HG02973 (cell line): Measurements from ENCODE around the gene ALDH18A1.

Experiments used
- ATAC-seq: cut with Tn5 transposase; IDR thresholded peaks from one replicate; pipeline ENCODE4 v1.9.1; 2021; ENCODE audit warnings: moderate library complexity; ENCODE audit not compliant: unreplicated experiment

Gene ALDH18A1

DNA sequence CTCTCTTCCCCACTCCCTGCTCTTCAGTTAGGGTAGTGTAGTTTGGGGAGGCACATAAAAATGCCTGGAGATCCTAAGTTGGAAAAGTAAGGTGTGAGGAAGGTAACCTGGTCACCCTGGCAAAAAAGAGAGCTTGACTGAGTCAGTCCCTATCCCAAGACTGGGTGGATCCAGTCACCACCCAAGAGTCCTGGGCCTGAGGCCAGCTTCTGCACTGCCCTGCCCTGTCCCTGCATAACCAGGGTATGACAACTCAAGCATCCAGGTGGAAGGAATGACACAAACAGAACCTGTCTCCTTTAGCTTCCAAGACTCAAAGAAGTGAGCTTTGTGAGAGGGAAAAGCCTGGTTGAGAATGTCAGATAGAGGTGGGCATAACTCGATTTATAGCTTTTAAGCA, 68.5 kb downstream of the ALDH18A1 start:
- ATAC-seq: no peak

DNA sequence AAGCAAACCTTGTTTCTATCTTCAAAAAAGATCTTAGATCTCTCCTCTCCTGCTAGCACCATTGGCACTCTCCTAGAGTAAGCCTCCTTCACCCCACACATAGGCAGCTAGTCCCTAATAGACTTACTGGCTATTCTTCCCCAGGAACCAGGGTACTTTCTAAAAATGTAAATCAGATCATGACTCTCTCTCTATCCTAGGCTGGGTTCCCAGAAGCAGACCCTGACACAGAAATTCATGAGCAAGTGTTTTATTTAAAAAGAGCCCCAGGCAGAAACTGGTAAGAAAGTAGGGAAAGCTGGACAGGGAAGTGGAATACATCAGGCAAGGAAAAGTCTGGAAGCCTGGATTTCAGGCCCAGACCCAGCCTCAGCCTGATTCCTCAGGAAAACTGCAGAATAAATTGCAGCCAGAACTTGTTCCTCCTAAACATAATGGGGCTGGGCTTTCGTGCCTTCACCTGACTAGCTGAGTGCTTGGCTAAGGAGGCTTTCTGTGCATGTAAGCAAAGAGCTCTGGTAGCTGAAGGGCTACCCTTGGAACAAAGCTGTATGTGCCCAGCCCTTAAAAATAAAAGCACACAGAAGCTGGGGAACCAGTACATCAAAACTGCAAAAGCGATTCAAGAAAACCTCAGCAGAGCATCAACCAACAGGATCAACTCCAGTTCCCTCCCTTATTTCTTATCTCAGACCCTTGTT, 76.5 kb downstream of the ALDH18A1 start:
- ATAC-seq: no peak

DNA sequence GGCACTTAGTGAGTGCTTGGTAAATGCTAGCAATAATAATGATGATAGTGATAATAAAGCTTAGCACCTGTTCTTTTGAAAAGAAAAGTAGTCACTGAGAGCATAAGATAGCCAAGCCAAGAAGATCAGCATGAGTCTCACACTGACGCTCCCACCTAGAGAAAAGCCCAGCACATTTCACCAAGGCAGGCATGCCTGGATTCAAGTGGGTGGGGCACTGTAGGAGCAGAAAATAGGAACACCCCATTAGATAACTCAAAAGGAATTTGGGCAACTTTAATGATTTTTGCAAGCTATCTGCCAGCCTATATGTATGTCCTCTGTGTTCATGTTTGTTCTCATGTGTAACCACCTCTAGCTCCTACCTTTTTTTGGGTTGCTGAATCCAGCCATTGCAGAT, 77.2 kb downstream of the ALDH18A1 start:
- no peak for ATAC-seq

DNA sequence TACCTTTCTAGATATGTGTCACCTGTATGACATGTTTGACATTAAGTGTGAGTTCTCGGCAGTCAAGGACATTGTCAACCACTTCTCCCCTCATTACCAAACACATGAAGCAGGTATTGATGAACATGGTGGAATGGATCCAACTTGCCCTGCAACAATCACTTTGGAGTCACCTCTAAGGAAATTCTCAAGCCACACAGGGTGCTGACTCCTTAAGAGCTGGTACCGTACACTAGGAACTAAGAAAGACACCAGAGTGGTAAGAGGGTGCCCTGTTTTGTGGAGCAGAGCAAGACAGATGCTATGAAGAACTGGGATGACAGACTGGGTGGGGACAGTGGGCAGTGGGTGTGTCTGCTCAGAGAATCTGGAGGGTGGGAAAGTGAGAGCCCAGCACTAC, 77.9 kb downstream of the ALDH18A1 start:
- no peak for ATAC-seq

DNA sequence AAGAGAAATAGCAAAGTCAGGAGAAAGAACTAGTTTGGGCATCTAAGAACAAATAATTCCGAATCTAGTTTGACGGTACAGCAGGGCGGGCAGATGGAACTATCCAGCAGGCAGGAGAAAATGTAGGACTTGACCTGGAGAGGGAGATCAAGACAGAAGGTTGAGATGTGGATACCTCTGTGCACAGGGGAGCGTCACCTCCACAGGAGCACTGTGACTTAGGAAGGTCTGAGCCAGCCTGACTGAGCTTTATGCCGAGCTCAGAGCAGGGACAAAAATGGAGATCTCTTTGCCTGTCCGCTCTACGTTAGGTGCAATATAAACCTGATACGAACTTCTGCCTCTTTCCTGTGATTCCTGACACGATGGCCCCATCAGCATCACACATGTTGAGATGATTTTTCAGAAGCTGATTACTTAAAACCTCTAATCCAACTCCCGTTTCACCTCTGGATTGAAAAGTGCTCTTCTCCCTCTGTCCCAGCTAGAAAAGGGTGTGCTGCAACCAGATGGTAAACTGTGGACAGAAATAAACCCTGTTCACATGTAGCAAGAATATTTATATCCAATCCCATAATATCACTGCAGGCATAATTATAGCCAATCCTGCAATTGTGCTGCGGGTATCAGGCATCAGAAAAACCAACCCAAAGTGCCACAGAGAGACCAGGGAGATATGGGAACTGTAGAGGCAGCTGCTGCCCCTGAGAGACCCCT, 81.7 kb downstream of the ALDH18A1 start:
- ATAC-seq: no peak

DNA sequence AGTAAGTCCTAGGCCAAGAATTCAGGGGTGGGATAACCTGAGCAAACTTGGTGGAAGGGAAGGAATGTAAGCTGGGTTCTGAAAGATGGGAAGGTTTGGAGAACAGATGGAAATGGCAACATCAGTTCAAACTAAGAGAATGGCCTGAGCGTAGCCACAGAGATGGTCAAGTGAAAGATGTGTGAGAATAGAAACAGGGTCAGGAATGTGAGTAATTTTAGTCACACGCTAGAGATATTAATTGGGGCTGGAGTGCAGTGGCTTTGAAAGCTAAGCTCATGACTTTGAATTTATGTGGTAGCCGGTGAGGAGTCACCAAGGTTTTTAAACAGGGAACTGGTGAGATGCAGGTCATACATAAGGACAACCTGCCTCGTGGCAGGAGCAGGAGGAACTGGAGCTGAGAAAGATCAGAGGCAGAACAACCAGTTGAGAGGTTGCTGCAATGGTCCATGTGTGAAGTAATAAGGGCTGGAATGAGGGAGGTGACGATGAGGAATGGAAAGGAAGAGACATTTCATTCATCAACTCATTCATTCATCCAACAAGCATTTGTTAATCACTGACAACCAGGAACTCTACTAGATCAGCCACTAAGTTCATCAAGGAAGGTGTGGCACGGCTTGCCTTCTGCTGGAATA, 82.4 kb downstream of the ALDH18A1 start:
- no peak for ATAC-seq

DNA sequence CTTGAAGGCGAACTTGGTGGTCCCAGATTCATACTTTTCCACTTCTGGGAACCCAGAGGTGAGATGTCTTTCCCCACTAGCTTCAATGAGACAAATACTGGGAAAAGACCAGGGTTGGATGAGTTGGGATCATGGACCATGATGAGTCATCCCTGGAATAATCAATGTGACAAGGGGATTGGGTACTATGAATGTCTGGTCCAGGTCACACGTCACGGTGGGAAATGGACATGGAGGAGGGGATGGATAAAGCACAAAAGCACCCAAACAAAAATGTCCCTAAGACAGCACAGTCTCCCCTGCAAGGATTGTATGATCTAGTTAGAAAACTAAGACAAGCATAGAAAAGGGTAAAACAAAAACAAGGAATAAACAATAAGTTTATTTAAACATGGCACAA, 83.0 kb downstream of the ALDH18A1 start:
- ATAC-seq: no peak

DNA sequence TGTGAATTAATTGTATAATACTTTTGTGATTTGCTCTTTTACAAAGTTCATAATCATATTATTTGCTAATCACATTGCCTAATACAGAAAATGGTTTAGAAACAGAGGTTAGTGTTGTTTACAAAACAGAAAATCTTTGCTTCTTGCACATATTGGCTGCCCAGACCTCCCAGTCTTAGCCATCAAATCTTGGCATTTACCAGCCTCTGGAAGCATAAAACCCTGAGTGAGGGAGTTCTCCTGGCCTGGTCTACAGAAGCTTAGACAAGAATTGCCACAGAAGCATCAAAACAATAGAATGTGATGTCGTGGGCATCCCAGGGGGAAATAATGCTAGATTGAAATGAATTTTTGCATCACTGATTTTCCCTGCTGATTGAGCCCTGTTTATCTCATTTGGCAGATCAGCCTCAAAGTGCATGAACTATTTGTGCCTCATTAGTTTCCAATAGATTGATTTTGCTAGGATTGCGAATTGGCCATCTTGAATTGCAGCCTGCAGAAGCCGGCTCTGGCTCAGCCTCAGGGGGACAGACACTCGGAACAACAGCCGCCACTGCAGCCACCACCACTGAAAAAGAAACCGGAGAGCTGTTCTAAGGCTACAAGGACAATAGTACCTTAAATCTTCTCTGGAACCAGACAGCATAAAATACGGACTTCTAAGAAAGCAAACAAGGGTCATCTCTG, 84.2 kb downstream of the ALDH18A1 start:
- ATAC-seq: no peak

DNA sequence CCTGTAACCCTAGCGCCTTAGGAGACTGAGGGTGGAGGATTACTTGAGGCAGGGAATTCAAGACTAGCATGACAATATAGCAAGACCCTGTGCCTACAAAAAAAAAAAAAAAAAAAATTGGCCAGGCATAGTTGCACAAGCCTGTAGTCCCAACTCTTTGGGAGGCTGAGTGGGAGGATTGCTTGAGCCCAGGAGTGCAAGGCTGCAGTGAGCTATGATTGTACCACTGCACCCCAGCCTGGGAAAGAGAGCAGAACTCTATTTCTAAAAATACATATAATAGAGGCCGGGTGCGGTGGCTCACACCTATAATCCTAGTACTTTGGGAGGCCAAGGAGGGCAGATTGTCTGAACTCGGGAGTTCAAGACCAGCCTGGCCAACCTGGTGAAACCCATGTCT, 85.1 kb downstream of the ALDH18A1 start:
- no peak for ATAC-seq

DNA sequence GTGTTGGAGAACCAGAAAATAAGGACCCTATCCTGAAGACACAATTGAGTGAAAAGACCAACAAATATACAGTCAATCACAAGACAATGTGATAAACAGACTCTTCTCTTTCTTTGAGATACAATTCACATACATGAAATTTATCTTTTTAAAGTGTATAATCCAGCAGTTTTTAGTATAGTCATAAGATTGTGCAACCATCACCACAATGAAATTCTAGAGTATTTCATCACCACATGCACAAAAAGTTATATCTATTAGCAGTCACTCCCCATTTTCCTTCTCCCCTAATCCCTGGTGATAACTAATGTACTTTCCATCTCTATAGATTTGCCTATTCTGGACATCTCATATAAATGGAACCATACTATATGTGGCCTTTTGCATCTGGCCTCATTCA, 87.1 kb downstream of the ALDH18A1 start:
- no peak for ATAC-seq

DNA sequence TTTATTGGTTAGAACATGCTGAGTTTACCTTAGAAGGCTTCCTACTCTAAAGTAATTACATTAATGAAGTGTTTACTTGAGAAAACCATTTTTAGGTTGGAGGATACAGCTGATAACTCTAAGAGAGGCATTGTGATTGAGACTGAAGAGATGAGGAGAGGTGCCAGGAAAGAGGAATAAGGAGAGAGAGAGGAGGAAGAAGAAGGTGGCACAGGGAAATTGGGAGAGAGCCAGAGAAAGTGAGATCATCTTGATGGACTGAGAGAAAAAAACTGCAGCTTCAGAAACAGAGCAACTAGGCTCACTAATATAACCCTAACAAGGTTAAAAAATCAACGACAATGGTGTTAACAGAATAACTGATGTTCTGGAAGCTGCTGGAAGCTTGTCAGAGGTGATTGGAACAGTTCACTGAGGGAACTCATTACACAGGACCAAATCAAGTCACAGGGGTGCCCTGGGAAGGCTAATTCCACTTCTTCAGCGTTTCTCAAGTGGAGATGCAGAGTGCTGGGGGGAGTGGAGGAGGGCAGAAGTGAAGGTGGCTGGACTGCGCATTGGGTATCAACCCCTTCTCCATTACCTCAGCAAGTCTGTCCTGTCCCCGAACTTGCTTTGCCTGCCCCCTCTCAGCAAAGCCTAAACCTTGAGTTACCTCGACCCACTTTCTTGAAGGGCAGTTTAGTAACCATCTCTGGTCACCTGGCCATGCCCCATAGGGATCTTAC, 88.4 kb downstream of the ALDH18A1 start:
- no peak for ATAC-seq

DNA sequence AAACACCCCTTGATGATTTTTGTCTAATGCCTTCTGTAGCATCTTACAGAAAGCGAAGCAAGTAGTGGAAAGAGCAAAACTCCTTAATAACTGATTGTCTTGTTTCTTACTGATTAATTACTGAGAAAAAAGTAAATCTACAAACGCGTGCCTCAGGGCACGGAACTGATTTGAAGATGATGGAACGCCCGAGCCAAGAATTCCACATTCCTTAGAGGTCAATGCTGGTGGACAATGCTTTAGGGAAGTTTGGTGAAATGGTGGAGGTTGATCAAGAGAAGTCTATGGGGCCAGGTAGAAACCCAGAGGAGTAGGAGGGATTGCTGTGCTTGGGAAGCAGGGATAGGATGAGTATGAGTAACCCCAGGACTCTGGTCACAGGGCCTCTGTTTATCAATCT, 90.4 kb downstream of the ALDH18A1 start:
- no peak for ATAC-seq

DNA sequence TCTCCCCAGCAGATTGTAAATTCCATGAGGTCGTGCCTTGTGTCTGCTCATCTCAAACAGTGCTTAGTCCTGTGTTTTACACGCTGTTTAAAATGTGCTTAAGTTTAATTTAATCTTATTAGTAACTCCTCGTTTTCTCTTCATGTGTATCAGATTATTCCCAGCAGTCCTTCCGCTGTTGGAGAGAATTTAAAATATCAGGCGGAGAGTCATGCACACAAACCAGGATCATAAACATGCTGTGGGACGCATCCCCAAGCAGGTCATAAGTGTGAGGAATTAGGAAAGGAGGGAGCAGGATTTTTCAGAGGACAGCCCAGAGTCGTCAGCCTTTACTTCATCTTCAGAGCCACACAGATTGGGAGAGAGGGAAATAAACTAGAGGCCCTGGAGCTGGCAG, 91.2 kb downstream of the ALDH18A1 start:
- no peak for ATAC-seq

DNA sequence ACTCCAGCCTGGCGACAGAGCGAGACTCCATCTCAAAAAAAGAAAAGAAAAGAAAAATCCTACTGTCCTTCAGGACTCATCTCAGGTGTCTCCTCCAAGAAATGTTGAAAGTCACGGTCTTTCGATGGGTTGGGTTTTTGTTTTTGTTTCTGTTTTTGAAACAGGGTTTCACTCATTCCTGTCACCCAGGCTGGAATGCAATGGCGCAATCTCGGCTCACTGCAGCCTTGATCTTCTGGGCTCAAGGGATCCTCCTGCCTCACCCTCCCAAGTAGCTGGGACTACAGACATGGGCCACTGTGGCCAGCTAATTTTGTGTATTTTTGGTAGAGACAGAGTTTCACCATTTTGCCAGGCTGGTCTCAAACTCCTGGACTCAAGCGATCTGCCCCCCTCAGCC, 92.2 kb downstream of the ALDH18A1 start:
- no peak for ATAC-seq

DNA sequence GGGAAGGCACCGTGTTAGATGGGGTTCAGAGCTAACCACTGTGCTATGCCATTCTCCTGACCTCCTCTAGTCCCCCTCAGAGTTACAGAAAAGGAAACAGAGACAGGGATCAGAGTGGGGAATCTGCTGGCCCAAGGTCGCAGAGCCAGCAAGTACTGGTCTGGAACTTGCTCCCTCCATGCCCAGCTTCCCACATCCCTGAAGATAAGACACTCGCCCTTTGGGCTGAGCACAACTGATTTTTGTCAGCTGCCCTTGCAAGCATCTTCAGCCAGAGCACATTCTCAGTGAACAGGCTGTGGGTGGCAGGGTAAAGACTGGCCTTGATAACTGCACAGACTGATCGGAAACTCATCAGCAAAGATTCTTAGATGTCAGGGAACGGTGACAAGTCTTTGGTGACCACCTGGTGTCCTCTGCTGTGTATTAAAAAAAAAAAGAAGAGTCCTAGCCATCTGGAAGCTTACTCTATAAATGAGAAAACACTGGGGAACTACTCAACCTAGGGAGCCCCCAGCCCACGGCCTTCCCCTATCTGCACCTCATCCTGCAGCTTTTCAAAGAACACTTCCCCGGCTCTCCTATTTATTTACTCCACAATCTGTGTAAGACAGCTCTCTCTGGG, 94.1 kb downstream of the ALDH18A1 start:
- no peak for ATAC-seq

DNA sequence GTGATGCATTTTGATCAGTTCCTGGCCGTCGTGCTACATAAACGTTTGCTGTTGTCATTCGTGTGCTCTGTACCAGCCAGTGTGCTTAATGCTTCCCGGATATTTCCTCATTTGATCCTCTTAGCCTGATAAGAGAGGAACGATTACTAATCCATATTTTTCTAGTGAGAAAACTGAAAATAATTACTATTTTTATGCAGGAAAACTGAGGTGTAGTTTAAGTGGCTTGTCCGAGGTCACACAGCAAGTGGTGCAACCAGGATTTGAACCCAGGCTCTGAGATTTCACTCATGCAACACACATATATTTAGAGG, 94.7 kb downstream of the ALDH18A1 start:
- no peak for ATAC-seq

DNA sequence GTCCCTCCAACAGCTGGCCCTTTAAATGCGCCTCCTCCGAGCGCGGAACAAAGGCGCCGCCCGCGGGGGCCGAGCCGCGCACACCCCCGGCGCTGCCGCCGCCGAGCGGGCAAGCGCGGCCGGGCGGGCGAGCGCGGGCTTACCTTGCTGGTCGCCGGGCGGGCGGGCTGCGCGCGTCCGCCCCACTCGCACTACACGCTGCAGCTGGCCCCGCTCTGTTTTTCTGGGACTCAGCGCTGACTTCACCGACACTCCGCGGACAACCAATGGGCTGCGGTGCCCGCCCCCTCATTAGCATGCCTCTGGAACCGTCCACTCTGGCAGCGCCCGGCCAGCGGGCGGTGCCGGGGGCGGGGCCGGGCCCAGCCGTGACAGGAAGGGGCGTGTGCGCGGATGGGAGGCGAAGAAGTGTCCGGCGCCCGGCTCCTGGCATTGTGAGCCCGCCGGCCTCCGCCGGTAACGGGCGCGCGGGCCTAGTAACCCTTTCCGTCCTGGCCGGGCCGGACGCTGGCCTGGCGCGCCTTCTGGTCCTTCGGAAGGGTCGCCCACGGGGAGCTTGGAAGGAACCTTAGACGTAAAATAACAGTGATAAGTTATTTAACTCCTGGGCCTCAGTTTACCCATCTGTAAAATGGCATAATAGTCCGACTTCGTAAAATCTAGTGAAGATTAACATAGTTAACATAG, 95.2 kb downstream of the ALDH18A1 start, which contains the start of gene SORBS1:
Gene SORBS1, minus strand, starts transcription at position 195 of the 687 bp plus-strand sequence. CDS start 120,236 bp downstream, outside the sequence.
- peak; percentile 99 for ATAC-seq

DNA sequence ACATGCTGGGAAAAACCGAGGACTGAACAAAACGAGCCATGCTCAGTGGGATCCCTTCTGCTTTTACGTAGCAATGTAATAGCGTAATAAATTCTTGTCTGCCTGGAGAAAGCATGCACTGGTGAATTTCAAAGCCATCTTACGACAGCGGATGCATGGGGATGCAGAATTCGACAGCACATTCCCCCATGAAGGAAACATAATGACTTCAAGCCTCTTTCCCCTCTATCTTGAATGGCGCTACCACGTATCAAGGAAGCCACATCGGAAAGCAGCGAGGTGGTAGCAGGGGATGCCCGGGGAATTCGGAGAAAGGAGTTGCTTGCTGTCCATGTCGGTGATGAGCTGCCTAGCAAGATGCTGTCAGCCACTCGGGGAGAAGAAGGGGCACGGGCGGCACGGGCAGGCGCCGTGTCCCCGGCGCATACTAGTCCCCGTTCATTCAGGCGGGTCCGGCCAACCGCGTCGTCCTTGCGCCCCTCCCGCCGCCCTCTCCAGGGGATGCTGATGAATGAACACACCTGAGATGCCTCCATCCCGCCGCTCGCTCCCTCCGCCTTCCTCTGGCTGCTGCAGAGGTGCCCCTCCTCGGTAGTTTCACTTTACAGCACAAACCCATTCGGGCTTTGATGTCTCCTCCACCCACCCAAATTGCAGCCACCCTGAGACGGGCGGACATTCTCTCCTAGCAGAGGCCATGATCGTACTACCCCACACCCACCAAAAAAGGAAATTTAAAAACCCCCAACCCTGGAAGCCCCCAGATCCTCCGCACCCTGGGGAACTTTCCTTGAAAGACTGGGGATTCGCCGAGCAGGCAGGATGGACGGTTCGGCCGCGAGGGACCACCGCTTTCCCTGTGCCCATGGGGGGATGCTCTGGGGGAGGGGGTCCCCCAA, 96.0 kb downstream of the ALDH18A1 start:
- no peak for ATAC-seq

DNA sequence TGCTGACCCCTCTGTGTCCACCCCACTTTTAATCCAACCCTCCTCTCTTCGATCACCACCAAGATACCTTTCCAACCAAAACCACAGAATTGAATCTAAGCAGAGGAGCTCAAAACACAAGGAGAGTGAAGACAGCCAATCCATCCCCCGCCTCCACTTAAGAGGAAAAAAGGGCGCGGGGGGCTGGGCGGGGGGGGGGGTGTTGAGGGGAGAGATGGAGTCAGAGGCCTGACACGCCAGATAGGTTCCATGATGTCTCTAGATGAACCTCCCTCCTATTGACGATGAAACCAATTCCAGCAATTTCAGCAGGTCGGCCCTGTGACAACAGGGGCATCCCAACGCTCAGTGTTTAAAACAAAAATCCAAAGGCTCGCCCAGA, 96.6 kb downstream of the ALDH18A1 start:
- ATAC-seq: no peak
